D721Med (cell line): ENCODE results near the gene MANEAL.

Experiments used
- DNase-seq: peaks from one replicate; pipeline ENCODE4 v3.0.0; 2011; ENCODE audit warnings: low spot score; ENCODE audit not compliant: insufficient read length
- FAIRE-seq: peaks from 2 replicates; lab custom pipeline; 2011; peaks lifted over from hg19 to GRCh38; lab: Jason Lieb, UNC
- TF ChIP-seq, protein P1 (sequence below): IDR thresholded peaks from 2 replicates; pipeline ENCODE4 v1.5.1; 2012; ENCODE audit warnings: mild to moderate bottlenecking, control low read depth; ENCODE audit not compliant: insufficient read depth; ENCODE audit errors: missing control alignments

MANEAL gene

GRCh38 chr1:37755290-37755689 lies 38.4 kb upstream of the MANEAL start:
- FAIRE-seq (no peak), DNase-seq (no peak)
- TF ChIP-seq, protein P1, sequence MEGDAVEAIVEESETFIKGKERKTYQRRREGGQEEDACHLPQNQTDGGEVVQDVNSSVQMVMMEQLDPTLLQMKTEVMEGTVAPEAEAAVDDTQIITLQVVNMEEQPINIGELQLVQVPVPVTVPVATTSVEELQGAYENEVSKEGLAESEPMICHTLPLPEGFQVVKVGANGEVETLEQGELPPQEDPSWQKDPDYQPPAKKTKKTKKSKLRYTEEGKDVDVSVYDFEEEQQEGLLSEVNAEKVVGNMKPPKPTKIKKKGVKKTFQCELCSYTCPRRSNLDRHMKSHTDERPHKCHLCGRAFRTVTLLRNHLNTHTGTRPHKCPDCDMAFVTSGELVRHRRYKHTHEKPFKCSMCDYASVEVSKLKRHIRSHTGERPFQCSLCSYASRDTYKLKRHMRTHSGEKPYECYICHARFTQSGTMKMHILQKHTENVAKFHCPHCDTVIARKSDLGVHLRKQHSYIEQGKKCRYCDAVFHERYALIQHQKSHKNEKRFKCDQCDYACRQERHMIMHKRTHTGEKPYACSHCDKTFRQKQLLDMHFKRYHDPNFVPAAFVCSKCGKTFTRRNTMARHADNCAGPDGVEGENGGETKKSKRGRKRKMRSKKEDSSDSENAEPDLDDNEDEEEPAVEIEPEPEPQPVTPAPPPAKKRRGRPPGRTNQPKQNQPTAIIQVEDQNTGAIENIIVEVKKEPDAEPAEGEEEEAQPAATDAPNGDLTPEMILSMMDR = no peak

DNA sequence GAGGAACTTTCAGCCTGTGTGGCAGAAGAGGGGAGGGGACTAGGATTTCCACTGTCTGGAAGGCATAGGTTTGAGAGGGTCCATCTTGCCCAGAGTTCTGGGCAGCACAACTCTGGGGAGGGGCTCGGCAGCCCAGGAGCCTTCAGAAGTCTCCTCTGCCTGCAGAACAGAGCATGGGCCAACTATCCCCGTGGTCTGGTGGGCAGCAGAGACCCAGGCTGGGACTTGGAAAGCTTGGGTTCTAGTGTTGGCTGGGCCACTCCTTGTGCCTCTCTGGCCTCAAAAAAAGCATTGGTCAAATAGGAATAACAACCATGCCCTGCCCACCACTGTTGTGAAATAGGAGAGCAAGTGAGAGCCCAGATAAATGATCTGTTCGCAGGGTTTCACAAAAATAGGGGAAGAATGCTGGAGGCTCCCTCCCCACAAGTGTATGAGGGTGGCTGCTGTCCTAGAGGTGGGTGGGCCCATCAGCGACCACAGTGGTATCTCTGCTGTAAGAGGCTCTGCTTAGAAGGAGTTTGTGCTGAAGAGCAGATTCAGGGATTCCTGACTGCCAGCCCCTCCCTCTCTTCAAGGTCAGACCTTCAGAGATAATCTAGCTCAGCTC lies 37.6 kb upstream of the MANEAL start:
- DNase-seq = no peak
- TF ChIP-seq, protein P1 = no peak
- no peak for FAIRE-seq

DNA sequence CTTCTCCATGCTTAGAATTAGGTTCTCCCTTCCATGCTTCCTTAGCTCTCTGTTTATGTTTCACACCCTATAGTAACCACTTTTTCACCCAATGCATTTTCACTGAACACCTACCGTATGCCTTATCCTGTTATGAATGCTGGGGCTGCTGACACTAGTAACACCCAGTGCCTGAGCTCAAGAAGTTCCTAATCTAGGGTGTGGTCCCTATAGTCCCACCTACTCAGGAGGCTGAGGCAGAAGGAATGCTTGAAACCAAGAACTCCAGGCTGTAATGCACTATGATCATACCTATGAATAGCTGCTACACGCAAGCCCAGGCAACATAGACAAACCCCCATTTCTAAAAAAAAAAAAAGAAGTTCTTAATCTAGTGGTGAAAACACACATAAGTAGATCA lies 34.2 kb upstream of the MANEAL start:
- no peak for DNase-seq
- no peak for FAIRE-seq
- TF ChIP-seq, protein P1 = no peak

- FAIRE-seq = no peak
- TF ChIP-seq, protein P1 = no peak
- DNase-seq = no peak
These were observed 32.1 kb upstream of the MANEAL start for GRCh38 chr1:37761416-37762095.

GRCh38 chr1:37762516-37762915 lies 31.1 kb upstream of the MANEAL start:
- FAIRE-seq (no peak), DNase-seq (no peak)
- TF ChIP-seq, protein P1 = no peak

- TF ChIP-seq, protein P1 = no peak
- DNase-seq (no peak), FAIRE-seq (no peak)
These were observed 29.7 kb upstream of the MANEAL start for GRCh38 chr1:37763791-37764413.

DNA sequence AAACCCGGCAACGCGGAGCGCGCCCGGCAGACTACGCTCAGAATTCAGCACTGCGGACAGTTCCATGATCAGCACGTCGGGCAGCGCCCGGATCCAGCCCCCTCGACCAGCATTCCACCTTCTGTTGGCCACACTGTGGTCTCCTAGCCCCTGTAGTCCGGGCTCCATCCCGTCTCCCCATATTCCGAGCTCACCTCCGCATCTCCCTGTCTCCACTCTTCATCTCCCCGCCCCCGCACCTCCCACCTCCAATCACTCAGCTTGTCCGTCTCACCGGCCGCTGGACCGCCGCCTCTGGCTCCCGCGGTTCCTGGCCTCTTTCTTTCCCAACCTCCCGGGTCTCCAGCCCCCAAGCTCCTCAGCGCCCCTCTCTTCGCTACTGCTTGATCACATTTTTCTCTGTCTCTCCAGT lies 29.2 kb upstream of the MANEAL start:
- TF ChIP-seq, protein P1 = no peak
- no peak for DNase-seq
- FAIRE-seq = no peak
